Stimulated activated CD4-positive, alpha-beta T cell treated with anti-CD3 and anti-CD28 coated beads, Interleukin-15, amount 100 ng/mL, for 48 hours (primary cell): ENCODE data around the gene AGO4.

Experiments used
- DNase-seq, 2 donors: peaks; one replicate each; pipeline ENCODE4 v3.0.0-alpha.2; 2020; ENCODE audit warnings: low read depth in 2 of 2

The AGO4 gene

DNA sequence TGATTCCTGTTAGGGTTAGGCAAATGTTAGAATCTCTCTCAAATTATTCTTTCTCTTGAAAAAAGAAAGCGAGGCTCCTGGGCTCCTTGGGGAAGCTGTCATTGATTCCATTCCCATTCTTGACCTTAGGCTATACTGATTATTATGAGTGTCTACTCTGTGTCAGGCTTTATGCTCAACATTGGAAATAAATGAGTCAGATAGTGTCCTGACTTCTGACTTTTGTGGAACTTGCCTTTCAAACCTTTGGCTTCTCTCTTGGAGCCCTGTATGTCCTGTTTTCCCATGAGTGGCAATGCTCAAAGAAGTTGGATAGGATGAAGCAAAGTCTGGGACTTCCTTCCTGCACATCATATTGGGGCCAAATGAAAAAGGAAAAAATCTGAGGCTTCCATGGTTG is 86.8 kb downstream of the AGO4 start:
- DNase-seq = no peak

GRCh38 chr1:35899941-35900340 is 92.1 kb downstream of the AGO4 start:
- no peak for DNase-seq

GRCh38 chr1:35901235-35901634 is 93.4 kb downstream of the AGO4 start:
- no peak for DNase-seq

GRCh38 chr1:35902671-35903070 is 94.9 kb downstream of the AGO4 start:
- no peak for DNase-seq
